Natural killer cell treated with Interleukin-12 subunit alpha and Interleukin-12 subunit beta and Interleukin-15 and Interleukin-18, amount 100 ng/mL, for 72 hours (primary cell): ENCODE results near the gene CCR6. TPM values are rescaled to one million over a fixed set of nuclear protein-coding genes. Genes with fewer than 3 reads are reported as not detected.
A peak's percentile ranks its signal among the peaks of the same experiment; 100 is the strongest.

Source experiments
- ATAC-seq, 2 donors: fragments of 150-1000 bp; cut with Tn5 transposase in 1 of 2; sonication (Bioruptor Pico), chemical (Tn5 transposase) in 1 of 2; 2 replicates each; pipeline ENCODE4 v1.10.0; 2021
- DNase-seq: peaks from one replicate; pipeline ENCODE4 v3.0.0; 2022; ENCODE audit warnings: low spot score
- H3K27ac Mint-ChIP-seq, 2 donors: 1 replicate in 1 of 2; 2 replicates in 1 of 2; pipeline ENCODE4 v1.8.0; 2022; ENCODE audit warnings: mixed read lengths in 2 of 2, mild to moderate bottlenecking in 1 of 2, moderate library complexity in 1 of 2
- H3K27me3 Mint-ChIP-seq, 2 donors: 1 replicate in 1 of 2; 2 replicates in 1 of 2; pipeline ENCODE4 v1.8.0; 2022; ENCODE audit warnings: mixed read lengths in 2 of 2
- H3K36me3 Mint-ChIP-seq: one replicate; pipeline ENCODE4 v1.8.0; 2022; ENCODE audit warnings: mixed read lengths
- H3K4me1 Mint-ChIP-seq, 2 donors: 1 replicate in 1 of 2; 2 replicates in 1 of 2; pipeline ENCODE4 v1.8.0; 2022; ENCODE audit warnings: low read depth in 2 of 2, mixed read lengths in 2 of 2, mild to moderate bottlenecking in 1 of 2
- H3K4me3 Mint-ChIP-seq: one replicate; pipeline ENCODE4 v1.8.0; 2022; ENCODE audit warnings: mixed read lengths
- H3K9me3 Mint-ChIP-seq: 2 replicates; pipeline ENCODE4 v1.8.0; 2022; ENCODE audit warnings: mixed read lengths
- total RNA-seq, 2 donors: library from RNA; stranded (reverse); gene quantifications; one replicate each; pipeline ENCODE4 v1.2.3, GENCODE V29; 2022

The CCR6 gene
- total RNA-seq, 2 donors from 2014 or later: 0.17 TPM; not detected in 1

- H3K27ac Mint-ChIP-seq: no peak overlapping the region
- peaks cover 0 to 4% of the 10 kb centered on the region in 2 donors for H3K27me3 Mint-ChIP-seq
- DNase-seq (no peak), ATAC-seq (no peak)
- no peak overlapping the region for H3K4me3 Mint-ChIP-seq
- no peaks in the 10 kb centered on the region for H3K9me3 Mint-ChIP-seq
- H3K36me3 Mint-ChIP-seq: no peaks in the 10 kb centered on the region
- H3K4me1 Mint-ChIP-seq: peaks cover 28 to 34% of the 10 kb centered on the region in 2 donors
These were observed 8.1 kb downstream of the CCR6 start for GRCh38 chr6:167130712-167131684.

GRCh38 chr6:167134448-167135328 lies 11.8 kb downstream of the CCR6 start:
- H3K4me3 Mint-ChIP-seq: no peak overlapping the region
- H3K4me1 Mint-ChIP-seq: peaks cover 24 to 44% of the 10 kb centered on the region in 2 donors
- peaks cover 0 to 17% of the 10 kb centered on the region in 2 donors for H3K27me3 Mint-ChIP-seq
- no peaks in the 10 kb centered on the region for H3K9me3 Mint-ChIP-seq
- ATAC-seq (no peak), DNase-seq (no peak)
- H3K27ac Mint-ChIP-seq: no peak overlapping the region
- H3K36me3 Mint-ChIP-seq: no peaks in the 10 kb centered on the region

GRCh38 chr6:167136376-167136775 lies 13.5 kb downstream of the CCR6 start:
- Mint-ChIP-seq H3K4me3 (no peak overlapping the region), H3K36me3 (no peaks in the 10 kb centered on the region), H3K9me3 (no peaks in the 10 kb centered on the region), H3K27ac (no peak overlapping the region), H3K4me1 (peaks cover 18 to 48% of the 10 kb centered on the region in 2 donors), H3K27me3 (peaks cover 0 to 17% of the 10 kb centered on the region in 2 donors)
- no peak for DNase-seq
- no peak for ATAC-seq

- DNase-seq: no peak
- no peaks in the 10 kb centered on the region for H3K9me3 Mint-ChIP-seq
- no peak for ATAC-seq
- H3K4me3 Mint-ChIP-seq: peak overlapping the region; percentile 49
- H3K36me3 Mint-ChIP-seq: no peaks in the 10 kb centered on the region
- H3K27ac Mint-ChIP-seq: no peak overlapping the region
- peaks cover 15 to 45% of the 10 kb centered on the region in 2 donors for H3K4me1 Mint-ChIP-seq
- peaks cover 0 to 17% of the 10 kb centered on the region in 2 donors for H3K27me3 Mint-ChIP-seq
These were observed 14.2 kb downstream of the CCR6 start for GRCh38 chr6:167137081-167137480.

GRCh38 chr6:167137881-167138280 lies 15.0 kb downstream of the CCR6 start:
- Mint-ChIP-seq H3K27me3 (peaks cover 0 to 17% of the 10 kb centered on the region in 2 donors), H3K27ac (no peak overlapping the region), H3K9me3 (no peaks in the 10 kb centered on the region), H3K36me3 (no peaks in the 10 kb centered on the region), H3K4me1 (peaks cover 15 to 39% of the 10 kb centered on the region in 2 donors), H3K4me3 (no peak overlapping the region)
- ATAC-seq (no peak), DNase-seq (no peak)

- Mint-ChIP-seq H3K36me3 (no peaks in the 10 kb centered on the region), H3K4me3 (no peak overlapping the region), H3K27me3 (peaks cover 8 to 25% of the 10 kb centered on the region in 2 donors), H3K9me3 (no peaks in the 10 kb centered on the region), H3K27ac (no peak overlapping the region), H3K4me1 (peaks cover 12 to 39% of the 10 kb centered on the region in 2 donors)
- DNase-seq (no peak), ATAC-seq (no peak)
These were observed 16.9 kb downstream of the CCR6 start for GRCh38 chr6:167139761-167140160.

GRCh38 chr6:167140589-167141474 lies 17.9 kb downstream of the CCR6 start:
- Mint-ChIP-seq H3K4me1 (peaks cover 12 to 39% of the 10 kb centered on the region in 2 donors), H3K27ac (no peak overlapping the region), H3K4me3 (peak overlapping the region; percentile 36), H3K27me3 (peaks cover 11 to 26% of the 10 kb centered on the region in 2 donors), H3K36me3 (no peaks in the 10 kb centered on the region), H3K9me3 (no peaks in the 10 kb centered on the region)
- DNase-seq: no peak
- ATAC-seq: no peak

- peak; percentile 63 to 71 for ATAC-seq
- peaks cover 11 to 26% of the 10 kb centered on the region in 2 donors for H3K27me3 Mint-ChIP-seq
These were observed 19.0 kb downstream of the CCR6 start for GRCh38 chr6:167141667-167142432.

GRCh38 chr6:167142433-167142761 lies 19.5 kb downstream of the CCR6 start:
- ATAC-seq (no peak), DNase-seq (no peak)
- Mint-ChIP-seq H3K27me3 (peaks cover 11 to 21% of the 10 kb centered on the region in 2 donors), H3K4me1 (peaks cover 7 to 27% of the 10 kb centered on the region in 2 donors), H3K4me3 (no peak overlapping the region), H3K9me3 (no peaks in the 10 kb centered on the region), H3K36me3 (no peaks in the 10 kb centered on the region), H3K27ac (no peak overlapping the region)

More at GRCh38 chr6:167141667-167142432, 19.0 kb downstream of the CCR6 start:
- DNase-seq: no peak
- Mint-ChIP-seq H3K36me3 (no peaks in the 10 kb centered on the region), H3K4me1 (peaks cover 9 to 33% of the 10 kb centered on the region in 2 donors), H3K27ac (no peak overlapping the region), H3K9me3 (no peaks in the 10 kb centered on the region), H3K4me3 (no peak overlapping the region)

GRCh38 chr6:167143041-167143440 lies 20.1 kb downstream of the CCR6 start:
- Mint-ChIP-seq H3K4me1 (peaks cover 7 to 22% of the 10 kb centered on the region in 2 donors), H3K9me3 (no peaks in the 10 kb centered on the region), H3K27ac (no peak overlapping the region), H3K27me3 (peaks cover 11 to 17% of the 10 kb centered on the region in 2 donors), H3K36me3 (no peaks in the 10 kb centered on the region), H3K4me3 (no peak overlapping the region)
- DNase-seq: no peak
- ATAC-seq: no peak

- DNase-seq (no peak), ATAC-seq (no peak)
- Mint-ChIP-seq H3K27ac (no peak overlapping the region), H3K9me3 (no peaks in the 10 kb centered on the region), H3K27me3 (peaks cover 11 to 17% of the 10 kb centered on the region in 2 donors), H3K4me3 (no peak overlapping the region), H3K4me1 (peaks cover 5 to 12% of the 10 kb centered on the region in 2 donors), H3K36me3 (no peaks in the 10 kb centered on the region)
These were observed 22.6 kb downstream of the CCR6 start for GRCh38 chr6:167145461-167145860.

GRCh38 chr6:167146135-167146534 lies 23.2 kb downstream of the CCR6 start:
- Mint-ChIP-seq H3K36me3 (no peaks in the 10 kb centered on the region), H3K9me3 (no peaks in the 10 kb centered on the region), H3K4me1 (peaks cover 0 to 12% of the 10 kb centered on the region in 2 donors), H3K4me3 (no peak overlapping the region), H3K27ac (no peak overlapping the region), H3K27me3 (peaks cover 11 to 17% of the 10 kb centered on the region in 2 donors)
- ATAC-seq (no peak), DNase-seq (no peak)
